Tongue (tissue), 2 donors: Measurements from ENCODE around the gene LNX2. TPM values are rescaled to one million over a fixed set of nuclear protein-coding genes. Genes with fewer than 3 reads are reported as not detected.
A peak's percentile ranks its signal among the peaks of the same experiment; 100 is the strongest.

Source experiments
- DNase-seq: peaks from one replicate; pipeline ENCODE4 v3.0.0-alpha.2; 2015
- total RNA-seq: library from RNA; depleted of rRNA; stranded (reverse); fragments of >200 nt; gene quantifications from one replicate; pipeline ENCODE4 v1.2.3, GENCODE V29; 2014

The LNX2 gene
- 10.9 TPM for total RNA-seq

DNA sequence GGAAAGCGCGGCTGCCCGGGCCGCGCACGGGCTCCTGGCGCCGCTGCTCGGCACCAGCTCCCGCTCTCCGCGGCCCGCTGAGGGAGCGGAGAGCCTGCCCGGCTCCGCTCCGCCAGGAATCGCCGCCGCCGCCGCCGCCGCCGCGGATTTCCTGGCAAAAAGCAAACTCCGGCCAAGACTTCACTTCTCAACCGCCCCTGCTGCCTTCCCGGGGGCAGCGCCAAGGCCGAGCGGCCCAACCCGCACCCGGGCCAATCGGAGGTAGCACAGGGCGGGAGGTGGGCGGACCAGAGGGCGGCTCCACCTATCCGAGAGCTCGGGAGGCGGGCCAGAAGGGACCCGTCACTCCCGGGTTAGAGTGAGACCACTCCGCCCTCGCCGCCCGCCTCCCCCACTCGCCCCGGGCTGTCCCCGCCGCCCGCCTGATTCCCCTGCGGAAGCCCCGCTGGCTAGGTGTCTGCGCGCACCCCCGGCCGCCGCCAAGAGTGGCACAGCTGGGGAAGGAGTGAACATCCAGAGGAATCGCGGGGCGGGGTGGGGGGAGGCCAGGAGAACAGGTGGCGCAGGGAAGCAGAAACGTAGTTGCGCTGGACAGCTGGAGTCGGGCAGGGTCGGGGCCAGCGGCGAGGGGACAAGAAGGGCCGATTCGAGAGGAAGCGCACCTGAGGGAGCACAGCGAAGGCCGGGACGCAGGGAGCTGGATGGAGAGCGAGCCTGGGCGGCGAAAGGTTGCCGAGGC, at the start of gene LNX2:
TSS of gene LNX2 (minus strand) at position 153 of the 739 bp plus-strand sequence. CDS start 38,826 bp downstream, outside the sequence.
- peak; percentile 99 for DNase-seq

DNA sequence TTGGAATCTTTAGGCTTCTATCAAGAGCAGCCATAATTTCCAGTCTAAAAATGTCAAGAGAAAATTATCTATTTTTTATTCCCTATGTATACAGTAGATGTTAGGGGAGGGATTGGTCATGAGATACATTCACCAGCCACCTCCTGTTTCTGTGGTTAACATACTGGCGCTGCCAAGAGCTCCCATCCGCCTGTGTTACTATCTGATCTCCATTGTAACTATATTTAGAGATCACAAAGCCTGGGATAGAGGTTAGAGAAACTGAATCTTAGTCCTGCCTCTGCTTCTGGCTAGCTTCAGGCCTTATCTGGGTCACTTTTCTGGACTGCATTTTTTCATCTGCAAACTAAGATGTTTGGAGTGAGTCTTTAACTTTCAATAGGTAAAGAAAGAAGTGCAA, 47.6 kb upstream of the LNX2 start:
- DNase-seq, result no peak

DNA sequence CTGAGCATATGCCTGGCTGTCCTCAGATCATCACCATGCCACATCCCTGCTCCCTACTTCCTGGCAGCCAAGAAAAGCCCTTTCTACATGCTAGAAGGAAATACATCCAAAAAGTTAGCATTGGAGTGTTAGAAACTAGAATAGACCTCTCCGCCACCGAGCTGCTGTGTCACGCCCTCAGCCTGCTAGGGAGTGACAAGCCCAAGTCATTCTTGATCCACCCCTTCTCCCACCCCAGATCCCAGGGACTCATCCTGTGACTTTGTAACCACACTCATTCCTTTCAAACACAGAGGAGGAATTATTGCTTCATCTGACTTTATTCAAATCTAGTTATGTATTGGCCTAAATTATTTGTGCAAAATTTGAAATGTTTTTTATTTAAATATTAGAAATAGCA, 46.6 kb upstream of the LNX2 start:
- DNase-seq, result no peak

DNA sequence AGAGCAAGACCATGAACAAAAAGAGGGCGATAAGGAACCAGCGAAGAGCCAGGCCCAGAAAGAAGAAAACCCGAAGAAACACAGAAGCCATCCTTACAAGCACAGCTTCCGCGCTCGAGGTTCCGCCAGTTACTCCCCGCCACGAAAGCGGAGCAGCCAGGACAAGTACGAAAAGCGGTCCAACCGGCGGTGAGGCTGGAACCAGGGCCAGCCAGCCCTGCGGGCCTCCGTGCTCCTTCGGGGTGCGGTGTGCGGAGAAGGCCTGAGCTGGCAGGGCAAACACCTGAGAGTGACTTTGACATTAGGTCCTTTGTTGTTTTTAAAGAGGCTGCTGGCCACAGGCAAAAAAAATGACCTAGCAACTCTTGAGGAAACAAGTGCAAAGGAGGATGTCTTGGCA, 45.4 kb upstream of the LNX2 start:
- DNase-seq, result no peak

DNA sequence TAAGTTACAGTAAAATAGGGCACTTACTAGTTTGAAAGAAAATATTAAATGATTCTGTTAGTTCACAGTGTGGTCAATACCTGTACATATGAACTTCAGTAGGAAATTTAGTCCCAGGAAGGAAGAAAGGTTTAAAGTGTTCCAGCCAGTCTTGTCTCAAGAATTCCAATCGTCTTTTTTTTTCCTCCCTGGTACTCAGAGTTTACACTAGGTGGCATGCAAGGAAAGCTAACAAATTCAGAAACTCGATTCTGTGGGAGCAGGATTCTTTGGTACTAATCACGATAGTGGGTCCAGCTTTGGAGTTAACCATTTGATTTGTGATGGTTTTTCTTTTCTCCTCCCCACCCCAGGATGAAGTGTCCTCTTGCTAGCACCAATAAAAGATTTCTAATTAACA, 45.0 kb upstream of the LNX2 start:
- DNase-seq, result no peak

DNA sequence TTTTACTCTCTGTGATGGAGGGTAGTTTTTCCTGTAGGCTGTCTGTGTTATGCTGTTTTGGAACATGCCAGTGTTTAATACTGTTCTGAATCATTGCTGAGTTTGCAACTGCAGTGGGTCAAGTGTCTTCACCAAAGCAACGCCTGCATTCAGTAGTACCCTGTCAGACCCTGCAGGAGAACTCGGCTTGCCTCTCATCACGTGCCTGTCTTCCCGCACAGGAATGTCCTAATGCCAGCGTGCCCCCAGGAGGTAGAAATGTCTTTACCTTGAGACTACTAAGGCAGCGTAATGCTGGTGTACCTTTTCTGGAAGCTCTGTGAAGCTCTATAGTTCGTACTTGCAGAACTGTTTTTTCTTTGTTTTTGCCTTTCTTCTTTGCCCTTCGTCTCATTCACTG, 43.6 kb upstream of the LNX2 start:
- no peak for DNase-seq

DNA sequence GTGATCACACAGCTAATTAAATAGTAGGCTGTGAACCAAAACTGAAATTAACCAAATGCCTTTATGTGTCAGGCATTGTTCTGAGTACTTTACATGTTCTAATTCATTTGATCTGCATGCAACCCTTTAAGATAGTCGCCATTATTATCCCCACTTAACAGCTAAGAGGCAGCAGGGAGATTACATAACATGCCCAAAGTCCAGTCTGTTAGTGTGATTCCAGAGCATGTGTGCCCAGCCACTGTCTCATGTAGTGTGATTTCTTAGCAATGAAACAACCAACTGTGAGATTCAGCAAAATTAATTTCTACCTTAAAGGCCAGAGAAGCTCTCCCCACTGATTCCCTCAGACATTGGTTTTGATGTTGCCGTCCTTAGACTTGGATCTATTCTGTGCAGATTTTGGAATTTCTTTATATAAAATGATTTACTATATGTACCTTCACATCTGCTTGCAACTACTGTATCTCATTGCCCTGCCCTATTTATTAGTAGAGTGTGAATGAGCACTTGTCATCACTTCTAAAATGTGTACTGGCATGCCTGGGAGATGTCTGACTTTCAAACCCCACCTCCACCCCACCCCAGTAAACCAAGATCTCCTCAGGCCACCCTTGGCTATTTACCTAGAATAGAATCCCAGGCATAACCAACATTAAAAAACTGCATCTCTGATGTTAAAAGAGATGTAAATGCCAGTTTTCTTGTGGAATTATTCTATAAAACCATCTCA, 42.6 kb upstream of the LNX2 start:
- DNase-seq, result no peak

DNA sequence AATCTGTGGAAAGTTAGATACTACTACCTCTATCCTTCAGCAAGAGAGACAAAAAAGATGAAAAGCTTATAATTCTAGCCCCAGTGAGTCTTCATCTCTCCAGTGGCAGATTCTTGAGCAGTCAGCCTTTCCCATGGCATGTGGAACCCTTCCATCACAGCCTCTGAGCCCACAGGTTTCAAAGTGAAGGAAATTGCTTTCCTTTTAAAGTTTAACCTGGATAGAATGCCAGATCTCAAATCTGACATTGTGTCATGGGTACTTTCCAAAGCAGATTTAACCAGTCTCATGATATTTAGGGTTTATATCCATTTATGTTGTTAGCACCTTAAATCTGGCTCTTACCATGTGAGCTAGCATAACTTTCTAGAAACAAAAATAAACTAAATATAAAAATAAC, 40.7 kb upstream of the LNX2 start:
- no peak for DNase-seq

DNA sequence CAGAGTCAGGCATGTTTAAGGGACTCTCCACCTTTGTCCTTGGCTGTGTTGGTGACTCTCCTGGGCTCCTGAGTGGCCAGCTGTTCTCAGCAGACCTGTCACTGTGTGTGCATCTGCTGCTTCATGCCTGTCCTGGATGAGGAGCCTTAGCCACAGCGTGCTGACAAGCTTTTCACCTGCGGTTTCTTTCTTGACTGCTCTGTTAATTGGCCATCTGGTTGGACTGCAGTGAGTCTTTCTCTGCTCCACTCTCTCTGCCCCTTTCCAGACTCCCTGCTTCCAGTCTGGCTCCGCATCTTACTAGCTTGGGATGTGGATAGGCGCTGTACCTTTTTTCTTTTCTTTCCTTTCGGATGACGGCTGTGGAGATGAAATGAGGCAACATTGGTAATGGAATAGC, 40.2 kb upstream of the LNX2 start:
- no peak for DNase-seq

DNA sequence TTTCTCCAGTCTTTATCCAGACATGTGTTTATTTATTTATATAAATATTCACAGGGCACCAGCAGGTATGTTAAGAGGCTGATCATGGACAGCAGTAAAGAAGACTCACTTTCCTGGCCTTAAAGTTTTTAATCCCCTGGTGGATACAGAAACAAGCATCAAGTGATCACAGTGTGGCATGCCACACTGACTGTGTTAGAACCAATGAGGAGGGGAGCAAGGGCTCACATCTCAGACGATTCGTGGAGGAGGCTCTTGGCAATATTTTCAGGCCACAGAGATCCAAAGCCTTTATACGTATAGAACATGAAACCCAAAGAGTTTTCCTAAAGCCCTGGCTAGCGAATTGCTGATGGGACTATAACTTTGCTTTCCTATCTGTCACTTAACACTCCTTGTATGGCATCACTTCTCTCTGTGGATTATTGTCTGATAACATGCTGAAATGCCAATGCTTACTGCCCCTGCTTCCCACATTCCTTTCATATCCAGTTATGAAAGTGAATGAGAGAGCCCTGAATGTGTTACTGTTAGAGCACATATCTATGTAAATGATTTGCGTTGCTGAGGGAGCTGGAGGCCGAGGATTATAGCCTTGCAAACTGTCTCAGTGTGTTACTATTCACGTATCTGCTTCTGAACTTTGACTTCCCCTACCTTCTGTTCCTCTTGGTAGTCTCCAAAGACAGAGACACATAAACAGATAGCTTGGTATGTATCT, 39.0 kb upstream of the LNX2 start:
- DNase-seq, result no peak

DNA sequence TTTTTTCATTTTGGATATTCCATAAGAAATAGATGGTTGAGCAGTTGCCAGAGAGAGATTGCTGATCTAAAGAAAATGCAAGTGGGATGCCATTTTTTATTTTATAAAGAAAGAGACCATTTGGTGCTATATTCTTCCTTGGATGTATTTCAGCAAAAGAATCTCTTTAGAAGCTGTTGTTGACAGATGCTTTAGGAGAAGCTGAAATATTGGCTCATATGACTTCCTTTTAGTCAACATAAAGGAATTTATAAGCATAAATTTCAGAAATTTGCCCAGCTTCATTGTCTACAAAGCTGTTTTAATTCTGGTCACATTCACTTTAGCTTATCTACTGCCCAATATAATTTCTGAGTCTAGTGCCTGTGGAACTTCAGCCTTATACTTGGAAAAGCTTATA, 38.2 kb upstream of the LNX2 start:
- DNase-seq, result no peak

DNA sequence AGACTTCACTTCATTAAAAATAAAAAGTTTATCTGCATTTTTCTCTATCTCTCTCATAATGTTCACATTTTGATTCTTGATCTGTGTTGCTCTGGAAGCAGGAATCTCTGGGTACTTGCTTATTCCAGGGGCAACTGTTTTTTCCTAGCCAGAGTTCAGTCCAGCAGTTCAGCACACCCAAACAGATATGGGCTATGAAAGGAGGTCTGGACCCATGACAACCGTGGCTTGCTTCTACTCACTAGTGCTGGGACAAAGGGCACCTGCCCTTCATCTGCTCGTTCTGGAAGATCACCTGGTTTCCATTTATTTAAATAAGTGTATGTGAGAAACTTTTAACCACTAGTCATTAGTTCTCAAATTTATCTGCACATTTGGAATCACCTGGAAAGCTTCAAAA, 37.4 kb upstream of the LNX2 start:
- DNase-seq, result no peak

DNA sequence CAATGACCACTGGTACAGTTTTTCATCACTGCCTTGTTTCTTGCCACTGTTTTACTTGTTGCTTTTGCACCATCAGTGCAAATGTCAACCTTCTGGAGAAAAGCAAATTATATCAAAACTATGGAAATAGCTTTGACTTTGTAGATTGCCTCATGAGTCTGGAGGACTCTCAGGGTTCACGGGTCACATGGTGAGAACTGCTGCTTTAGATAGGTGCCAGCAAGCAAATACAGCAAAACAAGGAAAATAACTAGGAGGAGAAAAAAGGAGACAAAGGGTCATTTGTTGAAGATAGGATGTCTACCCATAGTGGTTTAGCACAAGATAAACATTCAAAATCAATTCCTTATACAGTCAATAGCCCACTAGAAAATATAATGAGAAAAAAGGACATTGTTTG, 34.5 kb upstream of the LNX2 start:
- no peak for DNase-seq

DNA sequence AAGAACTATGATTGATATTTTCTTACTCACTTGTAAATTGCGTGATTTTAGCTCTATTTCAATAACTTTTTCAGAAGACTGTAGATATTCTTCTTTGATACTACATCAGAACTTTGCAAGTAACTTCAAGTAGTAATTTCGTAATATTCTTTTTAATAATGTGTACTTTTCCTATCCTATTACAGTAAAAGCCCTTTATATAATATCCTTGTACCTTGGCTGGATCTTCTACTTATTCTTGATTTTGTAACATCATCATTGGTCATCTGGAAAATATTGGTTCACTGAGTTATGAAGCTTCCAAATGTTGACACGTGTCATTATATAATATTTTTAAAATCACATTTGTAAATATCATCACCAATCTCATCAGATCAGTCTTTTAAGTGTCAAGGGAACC, 33.7 kb upstream of the LNX2 start:
- DNase-seq, result no peak

DNA sequence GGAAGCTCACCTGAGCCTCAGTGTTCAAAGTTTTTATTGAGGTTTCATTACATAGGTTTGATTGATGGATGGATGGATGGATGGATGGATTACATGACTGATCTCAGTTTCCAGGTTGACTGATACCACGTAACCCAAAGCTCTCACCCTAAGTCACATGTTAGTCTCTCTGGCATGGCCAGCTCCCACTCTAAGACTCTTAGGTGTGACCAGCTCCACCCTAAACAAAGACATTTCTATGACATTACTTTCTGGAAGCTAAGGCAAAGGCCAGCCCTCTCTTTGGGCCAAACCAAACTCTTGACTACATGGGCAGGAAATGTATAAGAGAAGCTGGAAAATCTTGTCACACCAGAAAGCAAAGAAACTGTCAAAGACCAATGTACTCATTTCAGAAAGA, 30.0 kb upstream of the LNX2 start:
- DNase-seq, result no peak

DNA sequence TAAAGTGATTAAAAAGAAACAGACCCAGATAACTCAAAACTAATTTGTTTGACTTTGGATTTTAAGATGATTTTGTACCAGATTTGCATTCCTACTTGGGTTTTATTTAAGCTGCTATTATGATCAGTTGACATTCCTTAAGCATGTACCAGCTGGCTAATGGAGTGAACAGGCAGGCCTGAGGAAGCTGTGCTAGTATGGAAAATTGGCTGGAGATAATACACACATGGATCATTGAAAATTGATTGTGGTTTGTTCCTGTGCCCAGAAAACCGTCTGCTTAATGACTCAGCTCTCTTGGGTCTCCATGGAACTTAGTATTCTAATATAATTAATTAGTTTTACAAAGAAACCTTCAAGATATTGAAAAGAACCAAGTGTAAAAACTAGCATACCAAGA, 24.0 kb upstream of the LNX2 start:
- DNase-seq, result peak; percentile 41

DNA sequence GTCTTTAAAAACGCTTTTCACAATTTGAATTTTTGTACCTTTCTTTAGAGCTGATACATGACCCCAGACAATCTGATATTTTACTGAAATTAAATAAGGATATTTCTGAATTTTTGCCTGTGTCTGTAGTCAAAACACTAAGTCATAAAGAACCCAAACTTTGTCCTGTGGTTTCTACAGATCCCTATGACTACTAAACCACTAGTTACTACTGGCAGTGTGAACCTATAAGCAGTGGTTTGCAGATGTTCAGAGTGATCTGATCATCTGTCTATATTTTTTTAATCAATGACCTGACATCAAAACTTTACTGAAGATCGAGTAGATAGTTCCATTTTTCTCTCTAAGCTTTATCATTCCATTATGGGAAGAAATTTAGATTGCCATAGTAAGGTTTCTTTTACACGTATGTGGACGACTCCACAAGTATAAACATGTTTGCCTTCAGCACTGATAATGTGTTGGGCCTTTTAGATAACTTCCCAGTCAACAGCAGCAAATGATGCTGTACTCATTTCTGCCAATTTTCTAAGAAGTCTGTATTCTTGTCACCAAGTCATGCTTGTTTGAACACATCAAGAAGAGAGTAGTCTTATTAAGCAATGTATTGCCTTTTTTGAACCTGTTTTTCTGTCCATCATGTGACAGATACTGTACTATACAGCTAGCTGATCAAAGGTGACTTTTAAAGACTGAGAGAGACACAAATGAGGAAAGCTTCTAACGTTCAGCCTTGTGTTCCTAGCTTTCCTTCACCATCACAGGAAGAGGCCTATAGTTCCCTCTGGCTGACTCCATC, 23.2 kb upstream of the LNX2 start:
- DNase-seq, result no peak

DNA sequence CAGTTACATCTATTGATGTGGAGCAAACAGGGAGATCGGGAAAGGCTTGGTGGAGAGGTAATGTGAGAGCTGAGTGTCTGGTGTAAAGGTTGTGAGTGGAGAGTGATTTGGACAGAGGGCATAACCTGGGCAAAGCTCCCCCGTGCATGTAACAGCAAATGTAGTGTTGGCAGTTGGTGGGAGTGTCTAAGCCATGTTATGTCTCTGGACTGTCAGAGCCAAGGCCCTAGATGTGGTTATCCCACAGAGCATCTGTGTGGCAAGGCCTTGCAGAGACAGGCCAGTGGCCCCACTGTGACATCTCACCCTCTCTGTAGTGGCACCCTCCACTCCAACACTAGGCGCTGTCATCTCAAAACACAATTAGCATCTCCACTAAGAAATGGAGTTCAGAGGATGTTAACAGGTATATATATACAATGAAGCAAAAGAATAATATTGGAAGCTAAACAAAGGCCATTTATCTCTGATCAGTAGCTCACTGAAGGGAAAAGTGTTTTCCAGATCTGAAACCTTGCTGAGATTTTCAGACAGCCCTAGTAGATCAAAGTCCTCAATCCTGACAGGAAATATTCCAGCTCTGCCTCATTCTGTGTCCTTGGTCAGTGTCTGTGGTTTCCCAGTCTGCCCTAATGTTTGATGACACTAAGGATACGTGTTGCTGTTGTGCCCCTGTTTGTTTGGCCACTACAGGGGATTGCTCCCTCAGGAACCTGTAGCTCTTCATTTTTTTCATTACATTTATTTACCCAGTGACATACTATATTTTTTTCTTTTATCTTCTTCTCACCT, 21.6 kb upstream of the LNX2 start:
- DNase-seq, result no peak

DNA sequence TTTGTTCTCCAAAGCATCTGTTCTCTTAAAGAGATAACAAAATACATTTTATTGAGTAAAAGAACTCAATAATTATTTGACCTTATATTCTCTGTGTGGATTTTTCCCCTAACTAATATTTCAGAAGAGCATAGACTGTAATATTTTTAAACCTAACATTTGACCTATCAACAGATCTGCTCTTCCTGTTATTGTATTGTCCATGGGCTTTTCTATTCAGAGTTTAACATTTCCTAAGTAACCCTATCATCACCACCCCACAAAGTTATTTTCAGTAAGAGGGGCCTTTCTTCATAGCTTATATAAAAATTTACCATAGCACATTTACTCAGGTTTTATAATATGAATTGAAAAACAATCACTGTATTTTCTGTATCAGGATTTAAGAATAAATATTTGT, 18.9 kb upstream of the LNX2 start:
- no peak for DNase-seq

DNA sequence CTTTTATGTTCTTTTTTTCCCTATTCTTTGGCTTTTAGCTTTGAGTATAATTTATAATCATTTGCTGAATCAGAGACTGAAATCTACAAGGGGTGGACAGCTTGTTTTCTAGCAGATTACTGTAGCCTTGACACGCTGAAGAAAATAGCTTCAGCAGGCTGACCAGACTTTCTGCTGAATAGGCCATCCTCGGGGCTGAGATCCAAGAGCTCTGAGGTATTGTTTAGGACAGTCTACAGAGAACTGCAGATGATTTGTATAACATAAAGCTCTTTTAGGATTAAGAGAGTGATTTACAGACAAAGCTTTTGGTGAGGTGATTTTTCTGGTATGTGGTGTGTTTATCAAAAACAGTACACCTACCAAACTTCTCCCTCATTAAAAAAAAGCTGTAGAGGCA, 18.2 kb upstream of the LNX2 start:
- DNase-seq, result peak; percentile 73

DNA sequence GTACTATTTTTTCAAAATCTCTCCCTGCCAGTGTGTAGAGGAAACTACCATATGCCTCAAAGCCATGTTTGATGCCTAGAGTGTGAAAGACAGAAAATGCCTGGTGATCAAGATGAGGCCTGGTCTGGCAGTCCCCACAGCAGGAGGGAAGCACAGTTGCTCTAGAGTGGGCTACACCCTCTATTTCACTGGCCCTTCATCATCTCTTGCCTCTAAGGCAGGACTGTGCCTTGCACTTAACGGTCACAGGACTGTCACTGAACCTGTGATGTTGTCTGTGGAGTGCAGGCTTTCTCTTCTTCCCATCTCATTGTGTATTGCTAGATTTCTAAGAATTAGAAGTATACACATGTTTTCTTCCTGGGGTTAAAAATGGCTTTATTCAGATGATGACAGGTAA, 17.7 kb upstream of the LNX2 start:
- DNase-seq, result no peak

DNA sequence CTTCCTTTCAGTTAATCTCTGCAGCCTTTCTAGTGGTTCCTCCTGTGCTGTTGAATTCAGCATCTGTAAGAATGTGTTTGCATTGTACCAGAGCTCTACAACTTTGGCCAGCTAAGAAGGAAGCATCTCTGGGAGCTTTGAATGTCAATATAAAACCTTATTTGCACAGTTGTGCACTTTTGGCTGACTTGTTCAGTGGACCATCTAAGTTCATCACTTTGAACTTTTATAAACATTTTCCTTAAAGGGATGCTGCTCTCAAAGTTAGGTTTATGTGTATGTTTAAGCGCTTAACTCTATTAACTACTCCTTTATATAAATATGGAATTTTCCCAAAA, 16.9 kb upstream of the LNX2 start:
- DNase-seq, result no peak
